Kidney epithelial cell (primary cell): ENCODE results near the gene MAPK8IP2. TPM values are rescaled to one million over a fixed set of nuclear protein-coding genes. Genes with fewer than 3 reads are reported as not detected.

Experiments
- DNase-seq: peaks from one replicate; pipeline ENCODE4 v3.0.0-alpha.2; 2010; ENCODE audit warnings: low read depth
- H3K27me3 ChIP-seq: 2 replicates; pipeline ENCODE4 v1.6.0; 2011; ENCODE audit warnings: low read length; ENCODE audit not compliant: control insufficient read depth, insufficient read depth
- H3K36me3 ChIP-seq: 2 replicates; pipeline ENCODE4 v1.5.1; 2011; ENCODE audit warnings: low read length; ENCODE audit not compliant: control insufficient read depth, insufficient read depth
- H3K4me3 ChIP-seq: 2 replicates; pipeline ENCODE4 v1.5.1; 2011; ENCODE audit warnings: low read depth, mild to moderate bottlenecking, control low read depth, low read length
- CTCF ChIP-seq: IDR thresholded peaks from 2 replicates; pipeline ENCODE4 v1.5.1; 2011; ENCODE audit warnings: mild to moderate bottlenecking, moderate library complexity, low read length, control low read depth, inconsistent platforms; ENCODE audit not compliant: insufficient read depth, poor library complexity, severe bottlenecking
- total RNA-seq: library from RNA; depleted of rRNA; stranded (reverse); fragments of >200 nt; gene quantifications from 2 replicates; pipeline ENCODE4 v1.2.3, GENCODE V29; 2015

Gene MAPK8IP2
- total RNA-seq, 1 donor from 2014 or later, result 0.84 TPM

- no peaks in the 10 kb centered on the region for H3K36me3 ChIP-seq
- TF ChIP-seq CTCF, result no peak
- H3K27me3 ChIP-seq, result peaks cover 51% of the 10 kb centered on the region
- no peak overlapping the region for H3K4me3 ChIP-seq
- DNase-seq, result no peak
These were observed 657 bp upstream of the MAPK8IP2 start for GRCh38 chr22:50599816-50600455.

- DNase-seq, result no peak
- TF ChIP-seq CTCF, result no peak
- Histone ChIP-seq H3K27me3 (peaks cover 62% of the 10 kb centered on the region), H3K36me3 (no peaks in the 10 kb centered on the region), H3K4me3 (no peak overlapping the region)
These were observed 525 bp downstream of the MAPK8IP2 start for GRCh38 chr22:50600967-50601668.

- DNase-seq, result no peak
- H3K36me3 ChIP-seq, result no peaks in the 10 kb centered on the region
- H3K4me3 ChIP-seq, result no peak overlapping the region
- peaks cover 68% of the 10 kb centered on the region for H3K27me3 ChIP-seq
- no peak for TF ChIP-seq CTCF
These were observed 1.2 kb downstream of the MAPK8IP2 start for GRCh38 chr22:50601669-50602337.

GRCh38 chr22:50602338-50602700 is 1.7 kb downstream of the MAPK8IP2 start:
- DNase-seq, result no peak
- Histone ChIP-seq H3K27me3 (peaks cover 74% of the 10 kb centered on the region), H3K36me3 (no peaks in the 10 kb centered on the region), H3K4me3 (no peak overlapping the region)
- TF ChIP-seq CTCF, result no peak

- H3K36me3 ChIP-seq, result no peaks in the 10 kb centered on the region
- DNase-seq, result no peak
- TF ChIP-seq CTCF, result no peak
- peaks cover 82% of the 10 kb centered on the region for H3K27me3 ChIP-seq
- H3K4me3 ChIP-seq, result no peak overlapping the region
These were observed 3.1 kb downstream of the MAPK8IP2 start for GRCh38 chr22:50603511-50604255.
